HUDEP-2 (cell line): Measurements from ENCODE around the gene CCL27.

ENCODE experiments used
- DNase-seq, 76 experiments: peaks; one replicate each; lab custom pipeline; 2025; ENCODE audit not compliant: unreplicated experiment in 76 of 76; lab: John Stamatoyannopoulos, UW

CCL27 gene

GRCh38 chr9:34628656-34629490 lies 33.6 kb downstream of the CCL27 start, which contains the start of gene ARID3C:
Gene ARID3C (minus strand): TSS chr9:34629066. CDS start chr9:34628014, 1,052 bp downstream.
- DNase-seq, result peak in 15 of 76 experiments; percentile 6 to 34 (median 21)

GRCh38 chr9:34627716-34628655 lies 34.5 kb downstream of the CCL27 start:
- DNase-seq, result no peak

DNA sequence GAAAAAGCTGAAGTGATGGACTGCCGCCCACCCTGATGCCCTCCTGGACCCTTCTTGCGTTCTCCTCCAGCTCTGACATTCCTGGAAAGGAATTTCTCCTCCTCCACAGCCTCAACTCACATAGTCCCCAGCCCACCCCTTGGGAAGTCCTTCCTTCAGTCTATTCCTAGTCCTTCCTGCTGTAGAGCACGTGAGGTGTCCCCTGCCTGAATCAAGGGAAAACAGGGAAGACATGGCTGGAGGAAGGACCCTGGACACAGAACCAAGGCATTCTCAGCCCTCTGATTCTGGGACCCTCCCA lies 37.3 kb downstream of the CCL27 start:
- DNase-seq, result no peak

DNA sequence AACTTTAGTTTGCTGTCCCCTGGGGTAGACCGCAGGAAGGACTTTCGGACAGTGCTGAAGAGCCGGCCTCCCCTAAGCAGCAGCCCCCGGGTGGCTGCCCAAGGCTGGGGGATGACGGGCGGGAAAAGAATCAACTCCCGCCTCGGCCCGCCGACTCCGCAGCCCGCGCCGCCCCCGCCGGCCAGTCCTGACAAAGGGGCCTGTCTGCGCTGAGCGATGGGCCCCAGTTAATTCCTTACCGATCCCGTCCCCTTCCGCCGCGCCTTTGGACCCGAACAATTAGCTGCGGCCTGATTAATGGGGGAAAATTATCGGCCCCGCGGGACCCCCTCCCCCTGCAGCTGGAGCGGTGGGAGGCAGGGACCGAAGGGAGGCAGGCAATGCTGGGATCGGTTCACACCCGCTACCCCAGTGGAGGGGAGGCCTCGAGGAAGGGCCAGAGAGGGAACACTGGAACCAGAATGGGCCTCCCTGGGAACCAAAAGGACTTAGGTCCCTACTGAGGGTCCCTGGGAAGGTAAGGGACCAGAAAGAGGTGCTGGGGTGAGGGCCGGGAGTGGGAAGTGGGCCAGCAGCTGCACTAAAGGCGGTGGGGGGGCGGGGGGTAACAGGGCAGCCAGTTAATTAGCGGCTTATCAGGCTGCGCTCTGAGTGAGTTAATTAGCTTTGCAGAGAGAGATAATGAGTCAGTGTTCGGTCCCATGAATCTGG lies 37.8 kb downstream of the CCL27 start:
- no peak for DNase-seq

DNA sequence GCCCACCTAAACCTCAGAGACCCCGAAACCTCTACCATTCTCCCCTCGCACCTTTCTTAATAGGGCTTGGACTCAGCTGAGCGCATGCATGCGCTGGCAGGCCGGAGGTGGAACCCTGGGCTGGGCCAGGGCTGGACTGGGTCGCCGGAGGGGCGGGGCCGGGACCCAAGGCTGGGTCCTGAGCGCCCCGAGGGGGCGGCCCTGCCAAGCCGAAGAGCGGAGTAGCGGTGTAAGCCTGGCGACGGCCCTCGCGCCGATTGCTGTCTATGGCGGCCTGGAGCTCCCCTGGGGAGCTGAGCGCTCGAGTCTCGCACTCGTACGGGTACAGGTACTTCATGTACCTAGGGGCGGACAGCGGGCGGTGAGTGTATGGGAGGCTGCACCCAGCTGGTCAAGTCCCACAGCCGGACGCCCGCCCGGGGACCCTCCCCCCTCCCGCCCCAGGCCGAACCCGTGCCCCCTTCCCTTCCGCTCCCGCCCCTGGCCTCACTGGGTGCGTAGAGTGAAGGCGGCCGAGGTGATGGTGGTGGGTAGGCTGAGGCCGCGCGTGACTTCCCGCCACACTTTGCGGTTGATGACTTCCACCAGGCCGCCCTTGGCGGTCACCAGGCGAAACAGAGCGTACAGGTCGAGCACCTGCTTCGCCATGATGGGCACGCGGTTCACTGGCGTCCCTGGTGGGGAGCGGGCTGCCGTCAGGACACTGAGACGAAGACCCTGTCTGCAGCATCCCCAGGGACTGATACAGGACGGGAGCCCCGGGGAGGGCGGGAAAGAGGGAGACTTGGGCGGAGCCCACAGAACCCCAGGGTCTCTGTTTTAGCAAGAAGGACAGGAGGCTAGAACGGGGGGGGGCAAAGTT lies 38.9 kb downstream of the CCL27 start:
- DNase-seq, result no peak

DNA sequence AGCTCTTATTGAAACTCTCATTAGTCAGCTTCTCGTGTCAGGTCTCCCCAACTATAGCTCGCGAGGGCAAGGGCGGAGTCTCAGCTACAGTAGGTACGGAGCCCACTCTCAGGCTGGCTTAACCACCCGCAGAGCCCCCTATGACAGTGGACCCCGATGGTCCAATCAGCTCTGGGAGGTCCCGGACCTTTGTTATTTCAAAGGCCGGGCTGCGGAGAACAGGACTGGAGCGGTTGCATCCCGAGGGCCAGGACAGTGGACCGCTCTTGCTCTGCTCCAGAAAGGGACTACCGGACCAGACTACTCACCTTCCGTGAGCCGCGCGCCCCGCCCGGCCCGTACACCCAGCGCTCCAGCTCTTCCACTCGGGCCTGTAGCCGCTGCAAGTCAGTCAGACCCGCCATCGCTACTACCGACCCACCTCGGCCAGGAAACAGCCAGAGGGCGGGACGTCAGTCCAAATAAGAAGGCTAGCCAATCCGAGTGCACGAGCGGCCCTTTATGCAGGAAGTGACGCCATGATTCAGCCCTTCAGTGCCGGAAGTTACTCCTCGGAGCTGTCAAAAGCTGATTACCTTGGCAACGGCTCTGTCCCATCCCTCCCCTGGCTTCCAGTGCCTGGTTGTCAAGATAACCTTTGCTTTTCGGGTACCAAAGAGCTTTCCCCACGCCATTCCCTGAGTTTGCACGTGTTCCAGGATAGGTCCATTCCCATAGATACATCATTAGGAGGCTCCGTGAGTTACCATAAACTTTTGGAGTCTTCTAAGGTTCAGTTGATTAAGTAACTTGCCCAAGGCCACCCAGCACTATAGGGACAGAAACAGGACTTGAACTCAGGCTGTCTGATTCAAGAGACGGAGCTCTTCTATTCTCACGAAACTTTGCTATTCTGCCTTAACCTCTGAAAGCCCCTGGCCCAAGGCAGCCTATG lies 42.1 kb downstream of the CCL27 start, which contains the start of gene DCTN3:
Gene DCTN3 (minus strand): TSS at position 435 of the 934 bp plus-strand sequence. CDS start 31 bp downstream, at position 404.
- peak in 74 of 76 experiments; percentile 21 to 94 (median 87) for DNase-seq

GRCh38 chr9:34615132-34615531 lies 47.3 kb downstream of the CCL27 start:
- no peak for DNase-seq

GRCh38 chr9:34612788-34613390 lies 49.6 kb downstream of the CCL27 start:
- DNase-seq, result peak in 66 of 76 experiments; percentile 20 to 83 (median 52)
